ENCODE results near the gene YTHDF2. TPM values are rescaled to one million over a fixed set of nuclear protein-coding genes. Genes with fewer than 3 reads are reported as not detected.
"Not testable (repeated sequence)": the region's sequence is repeated elsewhere in the genome, so short reads cannot be mapped to it uniquely, and the experiment has no call there.

The YTHDF2 gene
- total and polyA plus RNA-seq, 8 donors = 9.9 to 50.5 (median 28.0) TPM

DNA sequence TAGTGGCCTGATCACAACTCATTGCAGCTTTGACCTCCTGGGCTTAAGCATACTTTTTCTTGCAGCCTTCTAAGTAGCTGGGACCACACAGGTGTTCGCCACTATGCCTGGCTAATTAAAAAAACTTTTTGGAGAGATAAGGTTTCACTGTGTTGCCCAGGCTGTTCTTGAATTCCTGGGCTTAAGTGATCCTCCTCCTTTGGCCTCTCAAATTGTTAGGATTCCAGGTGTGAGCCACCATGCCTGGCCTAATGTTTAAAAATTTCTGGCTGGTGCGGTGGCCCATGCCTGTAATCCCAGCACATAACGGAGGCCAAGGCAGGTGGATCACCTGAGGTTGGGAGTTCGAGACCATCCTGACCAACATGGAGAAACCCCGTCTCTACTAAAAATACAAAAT, 24.4 kb downstream of the YTHDF2 start:
- intact Hi-C loops (cut with DNase I; ENCODE audit: low total_unique reads) = no loop called here
- TF ChIP-seq EP300 (IDR thresholded peaks at IDR 0.05) (no peak), POLR2A (IDR thresholded peaks at IDR 0.05) (no peak), POLR2AphosphoS5 (IDR thresholded peaks at IDR 0.05) (no peak)
- TF ChIP-seq, protein P1, sequence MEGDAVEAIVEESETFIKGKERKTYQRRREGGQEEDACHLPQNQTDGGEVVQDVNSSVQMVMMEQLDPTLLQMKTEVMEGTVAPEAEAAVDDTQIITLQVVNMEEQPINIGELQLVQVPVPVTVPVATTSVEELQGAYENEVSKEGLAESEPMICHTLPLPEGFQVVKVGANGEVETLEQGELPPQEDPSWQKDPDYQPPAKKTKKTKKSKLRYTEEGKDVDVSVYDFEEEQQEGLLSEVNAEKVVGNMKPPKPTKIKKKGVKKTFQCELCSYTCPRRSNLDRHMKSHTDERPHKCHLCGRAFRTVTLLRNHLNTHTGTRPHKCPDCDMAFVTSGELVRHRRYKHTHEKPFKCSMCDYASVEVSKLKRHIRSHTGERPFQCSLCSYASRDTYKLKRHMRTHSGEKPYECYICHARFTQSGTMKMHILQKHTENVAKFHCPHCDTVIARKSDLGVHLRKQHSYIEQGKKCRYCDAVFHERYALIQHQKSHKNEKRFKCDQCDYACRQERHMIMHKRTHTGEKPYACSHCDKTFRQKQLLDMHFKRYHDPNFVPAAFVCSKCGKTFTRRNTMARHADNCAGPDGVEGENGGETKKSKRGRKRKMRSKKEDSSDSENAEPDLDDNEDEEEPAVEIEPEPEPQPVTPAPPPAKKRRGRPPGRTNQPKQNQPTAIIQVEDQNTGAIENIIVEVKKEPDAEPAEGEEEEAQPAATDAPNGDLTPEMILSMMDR (IDR thresholded peaks at IDR 0.05) = no peak
- WGBS, 5 donors = 91 to 99% (median 92%) methylated on average over 5 of the region's 5 CpGs
- no peak overlapping the region for H3K4me3 ChIP-seq
- H3K9me3 ChIP-seq = no peaks in the 10 kb centered on the region
- H3K27me3 ChIP-seq = no peaks in the 10 kb centered on the region
- no peak overlapping the region for H3K27ac ChIP-seq
- DNase-seq = no peak
- peaks cover 0 to 72% (median 53%) of the 10 kb centered on the region in 4 donors for H3K36me3 ChIP-seq
- peaks cover 6 to 71% (median 49%) of the 10 kb centered on the region in 4 donors for H3K4me1 ChIP-seq

DNA sequence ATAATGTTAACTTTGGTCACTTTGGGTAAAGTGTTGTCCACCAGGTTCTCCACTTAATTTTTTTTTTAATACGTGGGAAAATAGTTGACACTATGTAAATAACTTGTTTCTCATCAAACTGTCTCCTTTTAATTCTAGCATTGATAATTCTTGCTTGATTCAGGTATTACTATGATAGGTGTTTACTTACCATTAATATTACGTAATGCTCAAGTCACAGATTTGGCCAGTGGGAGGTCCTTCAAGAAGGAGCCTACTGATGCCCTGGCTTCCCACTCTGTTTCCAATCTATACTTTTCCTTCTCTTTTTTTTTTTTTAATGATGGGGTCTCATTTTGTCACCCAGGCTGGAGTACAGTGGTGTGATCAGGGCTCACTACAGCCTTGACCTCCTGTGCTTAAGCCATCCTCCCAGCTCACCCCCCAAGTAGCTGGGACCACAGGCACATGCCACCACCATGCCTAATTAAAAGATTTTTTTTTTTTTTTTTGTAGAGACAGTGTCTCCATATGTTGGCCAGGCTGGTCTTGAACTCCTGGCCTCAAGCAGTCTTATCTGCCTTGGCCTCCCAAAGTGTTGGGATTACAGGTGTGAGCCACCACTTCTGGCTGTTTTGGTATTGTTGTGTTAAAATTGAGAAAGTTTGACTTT, 29.9 kb downstream of the YTHDF2 start:
- Histone ChIP-seq H3K27ac (no peak overlapping the region), H3K4me1 (peaks cover 0 to 41% (median 24%) of the 10 kb centered on the region in 4 donors), H3K27me3 (no peaks in the 10 kb centered on the region), H3K4me3 (no peak overlapping the region), H3K9me3 (no peaks in the 10 kb centered on the region), H3K36me3 (peaks cover 7 to 76% (median 53%) of the 10 kb centered on the region in 4 donors)
- intact Hi-C loops (cut with DNase I; ENCODE audit: low total_unique reads) = no loop called here
- WGBS, 5 donors = 86 to 93% (median 91%) methylated on average over 2 of the region's 2 CpGs
- no peak for TF ChIP-seq POLR2AphosphoS5 (IDR thresholded peaks at IDR 0.05)
- no peak for TF ChIP-seq POLR2A (IDR thresholded peaks at IDR 0.05)
- no peak for TF ChIP-seq EP300 (IDR thresholded peaks at IDR 0.05)
- TF ChIP-seq, protein P1 (IDR thresholded peaks at IDR 0.05) = no peak
- no peak for DNase-seq

DNA sequence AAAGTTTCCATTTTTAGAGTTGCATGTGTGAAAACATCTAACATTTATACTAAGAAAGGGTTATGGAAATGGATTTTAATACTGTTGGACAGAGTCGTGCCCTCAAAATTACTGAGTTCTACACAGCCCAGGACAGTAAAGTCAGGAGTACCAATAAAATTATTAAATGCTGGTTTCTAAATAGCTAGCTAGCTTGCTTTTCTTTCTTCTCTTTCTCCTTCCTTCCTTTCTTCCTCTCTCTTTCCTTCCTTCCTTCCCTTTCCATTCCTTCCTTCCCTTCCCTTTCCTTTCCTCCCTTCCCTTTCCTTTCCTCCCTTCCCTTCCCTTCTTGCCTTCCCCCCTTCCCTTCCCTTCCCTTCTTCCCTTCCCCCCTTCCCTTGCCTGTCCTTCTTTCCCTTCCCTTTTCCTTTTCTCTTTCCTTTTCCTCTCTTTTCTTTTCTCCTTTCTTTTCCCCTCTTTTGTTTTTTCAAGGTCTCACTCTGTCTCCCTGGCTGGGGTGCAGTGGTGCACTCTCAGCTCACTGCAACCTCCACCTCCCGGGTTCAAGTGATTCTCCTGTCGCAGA, 33.9 kb downstream of the YTHDF2 start:
- Histone ChIP-seq H3K4me1 (peaks cover 9 to 28% (median 18%) of the 10 kb centered on the region in 4 donors), H3K27me3 (no peaks in the 10 kb centered on the region), H3K9me3 (no peaks in the 10 kb centered on the region), H3K27ac (no peak overlapping the region), H3K4me3 (no peak overlapping the region), H3K36me3 (peaks cover 7 to 58% (median 53%) of the 10 kb centered on the region in 4 donors)
- WGBS, 5 donors = 93 to 99% (median 95%) methylated on average over 3 of the region's 3 CpGs
- no peak for DNase-seq
- intact Hi-C loops (cut with DNase I; ENCODE audit: low total_unique reads) = no loop called here
- TF ChIP-seq POLR2AphosphoS5 (IDR thresholded peaks at IDR 0.05) = no peak
- no peak for TF ChIP-seq POLR2A (IDR thresholded peaks at IDR 0.05)
- TF ChIP-seq, protein P1 (IDR thresholded peaks at IDR 0.05) = no peak
- TF ChIP-seq EP300 (IDR thresholded peaks at IDR 0.05) = no peak

DNA sequence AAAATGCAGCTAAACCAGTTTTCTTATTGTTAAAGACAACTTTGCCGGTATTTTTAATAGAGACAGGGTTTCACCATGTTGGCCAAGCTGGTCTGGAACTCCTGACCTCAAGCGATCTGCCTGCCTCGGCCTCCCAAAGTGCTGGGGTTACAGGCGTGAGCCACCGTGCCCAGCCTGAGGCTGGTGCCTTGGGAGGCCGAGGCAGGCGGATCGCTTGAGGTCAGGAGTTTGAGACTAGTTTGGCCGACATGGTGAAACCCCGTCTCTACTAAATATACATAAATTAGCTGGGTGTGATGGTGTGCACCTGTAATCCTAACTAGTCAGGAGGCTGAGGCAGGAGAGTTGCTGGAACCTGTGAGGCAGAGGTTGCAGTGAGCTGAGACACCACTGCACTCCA, 35.2 kb downstream of the YTHDF2 start:
- peaks cover 9 to 26% (median 15%) of the 10 kb centered on the region in 4 donors for H3K4me1 ChIP-seq
- H3K27me3 ChIP-seq; intact Hi-C loops (cut with DNase I; ENCODE audit: low total_unique reads); DNase-seq; H3K9me3 ChIP-seq; H3K4me3 ChIP-seq; H3K27ac ChIP-seq: not testable (repeated sequence)
- H3K36me3 ChIP-seq = peaks cover 7 to 55% (median 44%) of the 10 kb centered on the region in 4 donors
- WGBS, 5 donors = 87 to 94% (median 91%) methylated on average over 10 of the region's 10 CpGs

DNA sequence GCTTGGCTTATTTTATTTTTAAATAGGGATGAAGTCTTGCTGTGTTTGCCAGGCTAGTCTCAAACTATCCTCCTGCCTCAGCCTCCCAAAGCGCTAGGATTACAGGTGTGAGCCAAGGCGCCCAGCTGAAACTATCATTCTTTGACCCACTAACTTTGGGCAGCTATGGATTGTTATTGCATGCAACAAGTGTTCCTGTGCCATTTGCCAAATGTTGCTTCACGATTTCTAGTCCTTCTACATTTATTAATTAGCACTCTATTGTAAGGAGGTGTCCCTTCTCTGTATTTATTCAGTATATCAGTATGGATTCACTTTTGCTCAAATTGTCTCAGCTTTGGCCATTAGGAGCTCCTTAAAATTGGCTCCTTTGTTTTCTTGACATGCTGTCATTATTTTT, 36.4 kb downstream of the YTHDF2 start:
- peaks cover 9 to 24% (median 13%) of the 10 kb centered on the region in 4 donors for H3K4me1 ChIP-seq
- no peak for DNase-seq
- 79 to 92% (median 84%) methylated on average over 3 of the region's 3 CpGs for WGBS, 5 donors
- no peak overlapping the region for H3K4me3 ChIP-seq
- H3K27me3 ChIP-seq = no peaks in the 10 kb centered on the region
- intact Hi-C loops (cut with DNase I; ENCODE audit: low total_unique reads) = no loop called here
- peaks cover 7 to 46% (median 40%) of the 10 kb centered on the region in 4 donors for H3K36me3 ChIP-seq
- TF ChIP-seq EP300 (IDR thresholded peaks at IDR 0.05) (no peak), POLR2A (IDR thresholded peaks at IDR 0.05) (no peak)
- TF ChIP-seq, protein P1 (IDR thresholded peaks at IDR 0.05) = no peak
- no peak overlapping the region for H3K27ac ChIP-seq
- H3K9me3 ChIP-seq = no peaks in the 10 kb centered on the region
